ENCODE measurements around the gene SOX18.

SOX18 gene

GRCh38 chr20:64069209-64069613 is 19.8 kb upstream of the SOX18 start:
- no peak for DNase-seq (ENCODE audit: low read depth in 2 of 2, low spot score in 1 of 2)

- no peak for DNase-seq (ENCODE audit: low read depth in 2 of 2, low spot score in 1 of 2)
Measured at GRCh38 chr20:64068386-64069208, 19.2 kb upstream of the SOX18 start.

GRCh38 chr20:64067733-64068307 is 18.4 kb upstream of the SOX18 start:
- no peak for DNase-seq (ENCODE audit: low read depth in 2 of 2, low spot score in 1 of 2)

GRCh38 chr20:64067005-64067632 is 17.7 kb upstream of the SOX18 start:
- no peak for DNase-seq (ENCODE audit: low read depth in 2 of 2, low spot score in 1 of 2)

- no peak for DNase-seq (ENCODE audit: low read depth in 2 of 2, low spot score in 1 of 2)
Measured at GRCh38 chr20:64065974-64066343, 16.5 kb upstream of the SOX18 start.

GRCh38 chr20:64065062-64065973 is 15.9 kb upstream of the SOX18 start:
- DNase-seq (ENCODE audit: low read depth in 2 of 2, low spot score in 1 of 2): no peak

GRCh38 chr20:64064145-64064698 is 14.8 kb upstream of the SOX18 start:
- no peak for DNase-seq (ENCODE audit: low read depth in 2 of 2, low spot score in 1 of 2)

- no peak for DNase-seq (ENCODE audit: low read depth in 2 of 2, low spot score in 1 of 2)
Measured at GRCh38 chr20:64063389-64064144, 14.1 kb upstream of the SOX18 start.

GRCh38 chr20:64062596-64063388 is 13.4 kb upstream of the SOX18 start, which contains the start of gene TCEA2:
Gene TCEA2, plus strand, starts transcription at chr20:64063198. Its CDS starts 115 bp downstream, at chr20:64063313.
- peak; percentile 83 to 89 for DNase-seq (ENCODE audit: low read depth in 2 of 2, low spot score in 1 of 2)

- DNase-seq (ENCODE audit: low read depth in 2 of 2, low spot score in 1 of 2): no peak
Measured at GRCh38 chr20:64062276-64062595, 12.8 kb upstream of the SOX18 start.

GRCh38 chr20:64058536-64058935 is 9.1 kb upstream of the SOX18 start:
- no peak for DNase-seq (ENCODE audit: low read depth in 2 of 2, low spot score in 1 of 2)

- DNase-seq (ENCODE audit: low read depth in 2 of 2, low spot score in 1 of 2): peak; percentile 56 to 63
Measured at GRCh38 chr20:64057628-64058498, 8.4 kb upstream of the SOX18 start.

- DNase-seq (ENCODE audit: low read depth in 2 of 2, low spot score in 1 of 2): no peak
Measured at GRCh38 chr20:64056889-64057627, 7.6 kb upstream of the SOX18 start.

- no peak for DNase-seq (ENCODE audit: low read depth in 2 of 2, low spot score in 1 of 2)
Measured at GRCh38 chr20:64056639-64056888, 7.1 kb upstream of the SOX18 start.

GRCh38 chr20:64055893-64056638 is 6.6 kb upstream of the SOX18 start:
- no peak for DNase-seq (ENCODE audit: low read depth in 2 of 2, low spot score in 1 of 2)

- no peak for DNase-seq (ENCODE audit: low read depth in 2 of 2, low spot score in 1 of 2)
Measured at GRCh38 chr20:64055396-64055892, 6.0 kb upstream of the SOX18 start.

Measured in stimulated activated CD8-positive, alpha-beta memory T cell treated with anti-CD3 and anti-CD28 coated beads, Interleukin-4, amount 100 ng/mL, for 1 hour (primary cell).